ENCODE results near the gene TXNL4B. TPM values are rescaled to one million over a fixed set of nuclear protein-coding genes. Genes with fewer than 3 reads are reported as not detected.

Gene TXNL4B
- total and polyA plus RNA-seq, 9 donors: 10.6 to 23.1 (median 14.7) TPM

DNA sequence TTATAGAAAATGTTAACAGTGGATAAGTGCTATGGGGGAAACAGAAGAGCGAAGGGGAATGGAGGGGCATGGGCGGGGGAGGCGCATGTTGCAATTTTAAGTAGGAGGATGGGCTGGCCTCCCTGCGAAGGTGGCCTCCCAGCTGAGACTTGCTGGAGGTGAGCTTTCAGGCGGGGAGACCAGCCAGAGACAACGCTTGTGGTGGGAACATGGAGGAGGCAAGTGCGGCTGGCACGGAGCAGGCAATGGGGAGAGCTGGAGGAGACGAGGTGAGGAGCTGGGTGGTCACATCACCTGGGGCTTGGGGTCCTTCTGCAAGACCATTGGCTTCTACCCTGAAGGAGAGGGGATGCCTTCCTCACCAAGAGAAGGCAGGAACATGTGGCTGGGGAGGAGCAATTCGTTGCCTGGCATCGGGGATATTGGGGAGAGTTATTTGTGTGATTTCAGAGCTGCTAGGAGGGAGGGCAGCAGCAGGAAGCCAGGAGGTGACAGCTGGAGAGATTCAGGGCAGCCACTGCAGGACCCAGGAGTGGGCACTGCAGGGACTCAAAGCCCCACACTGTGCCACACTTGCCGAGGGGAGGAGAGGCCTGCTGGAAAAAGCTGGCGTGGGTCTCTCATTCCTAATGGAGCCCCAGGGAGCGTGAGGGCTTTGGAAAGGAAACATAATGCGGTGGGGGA lies 44.1 kb upstream of the TXNL4B start:
- no peaks in the 10 kb centered on the region for H3K36me3 ChIP-seq
- no peaks in the 10 kb centered on the region for H3K27me3 ChIP-seq
- no peak for DNase-seq
- TF ChIP-seq POLR2A (IDR thresholded peaks at IDR 0.05) (no peak), CTCF (IDR thresholded peaks at IDR 0.05) (no peak), EP300 (IDR thresholded peaks at IDR 0.05) (no peak)
- no peaks in the 10 kb centered on the region for H3K9me3 ChIP-seq
- no peak overlapping the region for H3K4me3 ChIP-seq
- intact Hi-C loops (cut with DNase I): no loop called here
- no peak overlapping the region for H3K27ac ChIP-seq
- WGBS, 3 donors: 81 to 83% (median 82%) methylated on average over 15 of the region's 15 CpGs
- no peaks in the 10 kb centered on the region for H3K4me1 ChIP-seq (ENCODE audit: insufficient read depth)

DNA sequence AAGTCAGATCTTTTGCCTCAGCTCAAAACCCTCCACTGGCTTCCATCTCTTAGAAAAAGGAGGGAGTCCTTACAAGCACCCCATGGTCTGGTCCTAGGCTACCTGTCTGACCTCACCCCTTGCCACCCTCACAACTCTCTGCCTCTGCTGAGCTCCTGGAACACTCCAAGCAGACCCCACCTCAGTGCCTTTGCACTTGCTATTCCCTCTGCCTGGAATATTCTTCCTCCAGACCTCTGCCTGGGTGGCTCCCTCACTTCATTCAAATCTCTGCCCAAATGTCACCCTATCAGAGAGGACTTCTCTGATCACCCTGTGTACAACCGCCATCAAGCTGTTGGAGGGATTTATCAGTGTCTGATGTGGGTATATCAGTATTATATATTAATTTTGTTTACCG lies 41.1 kb upstream of the TXNL4B start:
- Histone ChIP-seq H3K9me3 (no peaks in the 10 kb centered on the region), H3K27ac (no peak overlapping the region), H3K27me3 (no peaks in the 10 kb centered on the region), H3K36me3 (no peaks in the 10 kb centered on the region), H3K4me1 (ENCODE audit: insufficient read depth) (no peaks in the 10 kb centered on the region), H3K4me3 (no peak overlapping the region)
- 93 to 98% (median 94%) methylated on average over 2 of the region's 2 CpGs for WGBS, 3 donors
- TF ChIP-seq POLR2A (IDR thresholded peaks at IDR 0.05) (no peak), CTCF (IDR thresholded peaks at IDR 0.05) (no peak), EP300 (IDR thresholded peaks at IDR 0.05) (no peak)
- no peak for DNase-seq
- intact Hi-C loops (cut with DNase I): no loop called here

- no peak overlapping the region for H3K27ac ChIP-seq
- 87 to 93% (median 88%) methylated on average over 3 of the region's 3 CpGs for WGBS, 3 donors
- intact Hi-C loops (cut with DNase I): no loop called here
Measured at GRCh38 chr16:72132726-72133125, 39.3 kb upstream of the TXNL4B start.

GRCh38 chr16:72131036-72131435 lies 37.6 kb upstream of the TXNL4B start:
- no peaks in the 10 kb centered on the region for H3K4me1 ChIP-seq (ENCODE audit: insufficient read depth)
- intact Hi-C loops (cut with DNase I): no loop called here
- H3K27me3 ChIP-seq: no peaks in the 10 kb centered on the region
- H3K27ac ChIP-seq: no peak overlapping the region
- no peaks in the 10 kb centered on the region for H3K9me3 ChIP-seq
- 63 to 65% (median 65%) methylated on average over 6 of the region's 6 CpGs for WGBS, 3 donors
- no peak for DNase-seq
- no peaks in the 10 kb centered on the region for H3K36me3 ChIP-seq
- no peak overlapping the region for H3K4me3 ChIP-seq
- TF ChIP-seq POLR2A (IDR thresholded peaks at IDR 0.05) (no peak), EP300 (IDR thresholded peaks at IDR 0.05) (no peak), CTCF (IDR thresholded peaks at IDR 0.05) (no peak)

More at GRCh38 chr16:72132726-72133125, 39.3 kb upstream of the TXNL4B start:
- H3K9me3 ChIP-seq: no peaks in the 10 kb centered on the region
- no peaks in the 10 kb centered on the region for H3K27me3 ChIP-seq
- no peak for DNase-seq
- H3K36me3 ChIP-seq: no peaks in the 10 kb centered on the region
- H3K4me3 ChIP-seq: no peak overlapping the region
- TF ChIP-seq POLR2A (IDR thresholded peaks at IDR 0.05) (no peak), CTCF (IDR thresholded peaks at IDR 0.05) (no peak), EP300 (IDR thresholded peaks at IDR 0.05) (no peak)
- H3K4me1 ChIP-seq (ENCODE audit: insufficient read depth): no peaks in the 10 kb centered on the region

All from ovary (tissue), 9 donors.